ENCODE measurements around the gene PPP1CC.
"Not testable (repeated sequence)": the region's sequence is repeated elsewhere in the genome, so short reads cannot be mapped to it uniquely, and the experiment has no call there.

The PPP1CC gene

GRCh38 chr12:110725267-110725666, 17.4 kb downstream of the PPP1CC start:
- no peak for DNase-seq (ENCODE audit: low read depth)

- DNase-seq (ENCODE audit: low read depth): not testable (repeated sequence)
These were observed 19.8 kb downstream of the PPP1CC start for GRCh38 chr12:110722892-110723291.

- no peak for DNase-seq (ENCODE audit: low read depth)
These were observed 21.1 kb downstream of the PPP1CC start for GRCh38 chr12:110721570-110721969.

- DNase-seq (ENCODE audit: low read depth): no peak
These were observed 22.2 kb downstream of the PPP1CC start for GRCh38 chr12:110720516-110720915.

GRCh38 chr12:110718222-110718908, 24.3 kb downstream of the PPP1CC start:
- no peak for DNase-seq (ENCODE audit: low read depth)

- DNase-seq (ENCODE audit: low read depth): no peak
These were observed 25.7 kb downstream of the PPP1CC start for GRCh38 chr12:110717037-110717436.

GRCh38 chr12:110708917-110709316, 33.8 kb downstream of the PPP1CC start:
- no peak for DNase-seq (ENCODE audit: low read depth)

GRCh38 chr12:110705309-110705708, 37.4 kb downstream of the PPP1CC start:
- DNase-seq (ENCODE audit: low read depth): no peak

- DNase-seq (ENCODE audit: low read depth): no peak
These were observed 37.9 kb downstream of the PPP1CC start for GRCh38 chr12:110704750-110705149.

- no peak for DNase-seq (ENCODE audit: low read depth)
These were observed 38.5 kb downstream of the PPP1CC start for GRCh38 chr12:110704231-110704630.

GRCh38 chr12:110702081-110702480, 40.6 kb downstream of the PPP1CC start:
- no peak for DNase-seq (ENCODE audit: low read depth)

GRCh38 chr12:110699591-110700445, 42.9 kb downstream of the PPP1CC start:
- DNase-seq (ENCODE audit: low read depth): no peak

- peak; percentile 47 for DNase-seq (ENCODE audit: low read depth)
These were observed 44.4 kb downstream of the PPP1CC start for GRCh38 chr12:110698171-110698902.

GRCh38 chr12:110697236-110697635, 45.5 kb downstream of the PPP1CC start:
- no peak for DNase-seq (ENCODE audit: low read depth)

GRCh38 chr12:110696283-110696682, 46.4 kb downstream of the PPP1CC start:
- DNase-seq (ENCODE audit: low read depth): no peak

GRCh38 chr12:110694330-110694901, 48.3 kb downstream of the PPP1CC start:
- DNase-seq (ENCODE audit: low read depth): no peak

- no peak for DNase-seq (ENCODE audit: low read depth)
These were observed 49.0 kb downstream of the PPP1CC start for GRCh38 chr12:110693731-110694130.

- DNase-seq (ENCODE audit: low read depth): no peak
These were observed 52.6 kb downstream of the PPP1CC start for GRCh38 chr12:110690127-110690430.

GRCh38 chr12:110689281-110690126, 53.2 kb downstream of the PPP1CC start:
- peak; percentile 21 for DNase-seq (ENCODE audit: low read depth)

GRCh38 chr12:110688446-110689280, 54.0 kb downstream of the PPP1CC start, which contains the start of gene HVCN1:
TSS of gene HVCN1 (minus strand) at chr12:110689115. CDS start at chr12:110683245, 5,870 bp downstream.
- DNase-seq (ENCODE audit: low read depth): peak; percentile 25
